ENCODE data around the gene M6PR. TPM values are rescaled to one million over a fixed set of nuclear protein-coding genes. Genes with fewer than 3 reads are reported as not detected.

The M6PR gene
- total RNA-seq, 3 donors from 2014 or later = 118 to 149 (median 138) TPM

GRCh38 chr12:8991371-8992345 is 42.2 kb upstream of the M6PR start:
- no peaks in the 10 kb centered on the region for H3K4me1 ChIP-seq
- H3K27ac ChIP-seq = no peak overlapping the region
- DNase-seq (ENCODE audit: low spot score in 2 of 2) = no peak
- H3K36me3 ChIP-seq = no peaks in the 10 kb centered on the region
- no peak for TF ChIP-seq CTCF (IDR thresholded peaks at IDR 0.05)
- no peak for TF ChIP-seq POLR2AphosphoS5 (IDR thresholded peaks at IDR 0.05)
- TF ChIP-seq POLR2A (IDR thresholded peaks at IDR 0.05) = no peak
- no peak overlapping the region for H3K4me3 ChIP-seq
- intact Hi-C loops (cut with DNase I; ENCODE audit: low total_unique reads) = no loop called here
- no peaks in the 10 kb centered on the region for H3K27me3 ChIP-seq
- no peaks in the 10 kb centered on the region for H3K9me3 ChIP-seq

- DNase-seq (ENCODE audit: low spot score in 2 of 2) = no peak
- H3K4me3 ChIP-seq = no peak within 1 kb of the TSS
- peak within 1 kb of the TSS in 1 of 2 donors; percentile 43 for H3K27ac ChIP-seq
- H3K36me3 ChIP-seq = no peaks in the 10 kb centered on the region
- intact Hi-C loops (cut with DNase I; ENCODE audit: low total_unique reads) = no loop called here
- no peak for TF ChIP-seq POLR2A (IDR thresholded peaks at IDR 0.05)
- no peak for TF ChIP-seq CTCF (IDR thresholded peaks at IDR 0.05)
- no peak for TF ChIP-seq POLR2AphosphoS5 (IDR thresholded peaks at IDR 0.05)
- no peaks in the 10 kb centered on the region for H3K9me3 ChIP-seq
- no peaks in the 10 kb centered on the region for H3K4me1 ChIP-seq
- no peaks in the 10 kb centered on the region for H3K27me3 ChIP-seq
These were observed 40.0 kb upstream of the M6PR start, which contains the start of gene KLRG1 for GRCh38 chr12:8989413-8989812. Gene KLRG1, plus strand, starts transcription at chr12:8989546. Its CDS starts 90 bp downstream, at chr12:8989636.

- Histone ChIP-seq H3K4me1 (no peaks in the 10 kb centered on the region), H3K9me3 (no peaks in the 10 kb centered on the region), H3K27me3 (no peaks in the 10 kb centered on the region), H3K4me3 (no peak overlapping the region), H3K36me3 (no peaks in the 10 kb centered on the region), H3K27ac (no peak overlapping the region)
- DNase-seq (ENCODE audit: low spot score in 2 of 2) = no peak
- intact Hi-C loops (cut with DNase I; ENCODE audit: low total_unique reads) = no loop called here
- no peak for TF ChIP-seq CTCF (IDR thresholded peaks at IDR 0.05)
- TF ChIP-seq POLR2AphosphoS5 (IDR thresholded peaks at IDR 0.05) = no peak
- TF ChIP-seq POLR2A (IDR thresholded peaks at IDR 0.05) = no peak
These were observed 38.2 kb upstream of the M6PR start for GRCh38 chr12:8987685-8988084.

GRCh38 chr12:8987163-8987562 is 37.7 kb upstream of the M6PR start:
- Histone ChIP-seq H3K27ac (no peak overlapping the region), H3K27me3 (no peaks in the 10 kb centered on the region), H3K4me1 (no peaks in the 10 kb centered on the region), H3K9me3 (no peaks in the 10 kb centered on the region), H3K36me3 (no peaks in the 10 kb centered on the region), H3K4me3 (no peak overlapping the region)
- intact Hi-C loops (cut with DNase I; ENCODE audit: low total_unique reads) = no loop called here
- DNase-seq (ENCODE audit: low spot score in 2 of 2) = no peak
- no peak for TF ChIP-seq POLR2AphosphoS5 (IDR thresholded peaks at IDR 0.05)
- TF ChIP-seq POLR2A (IDR thresholded peaks at IDR 0.05) = no peak
- no peak for TF ChIP-seq CTCF (IDR thresholded peaks at IDR 0.05)

- Histone ChIP-seq H3K36me3 (no peaks in the 10 kb centered on the region), H3K9me3 (peaks cover 6 to 9% of the 10 kb centered on the region in 2 donors), H3K4me3 (no peak overlapping the region), H3K27ac (no peak overlapping the region), H3K27me3 (no peaks in the 10 kb centered on the region), H3K4me1 (no peaks in the 10 kb centered on the region)
- intact Hi-C loops (cut with DNase I; ENCODE audit: low total_unique reads) = no loop called here
- TF ChIP-seq POLR2AphosphoS5 (IDR thresholded peaks at IDR 0.05) (no peak), POLR2A (IDR thresholded peaks at IDR 0.05) (no peak), CTCF (IDR thresholded peaks at IDR 0.05) (no peak)
- DNase-seq (ENCODE audit: low spot score in 2 of 2) = no peak
These were observed 35.8 kb upstream of the M6PR start for GRCh38 chr12:8985213-8985754.

Data from breast epithelium (tissue), 4 donors.